ENCODE results near the gene AEBP1. TPM values are rescaled to one million over a fixed set of nuclear protein-coding genes. Genes with fewer than 3 reads are reported as not detected.

AEBP1 gene
- 12.9 and 15.8 TPM in 2 replicates for total RNA-seq (2014; rRNA removed; shearing (Covaris generic))

GRCh38 chr7:44103923-44104859 lies at the start of gene AEBP1:
Gene AEBP1 (plus strand): TSS chr7:44104345. CDS start chr7:44104666, 321 bp downstream.
- peak; percentile 97 for DNase-seq
- H3K4me3 ChIP-seq (ENCODE audit: insufficient read depth, low read depth, low read length), result peak within 1 kb of the TSS; percentile 75
- H3K27me3 ChIP-seq (ENCODE audit: control insufficient read depth, insufficient read depth, low read length), result peaks cover 10% of the 10 kb centered on the region
- H3K36me3 ChIP-seq (replicated peaks; ENCODE audit: control insufficient read depth, insufficient read depth, low read length), result no peaks in the 10 kb centered on the region

DNA sequence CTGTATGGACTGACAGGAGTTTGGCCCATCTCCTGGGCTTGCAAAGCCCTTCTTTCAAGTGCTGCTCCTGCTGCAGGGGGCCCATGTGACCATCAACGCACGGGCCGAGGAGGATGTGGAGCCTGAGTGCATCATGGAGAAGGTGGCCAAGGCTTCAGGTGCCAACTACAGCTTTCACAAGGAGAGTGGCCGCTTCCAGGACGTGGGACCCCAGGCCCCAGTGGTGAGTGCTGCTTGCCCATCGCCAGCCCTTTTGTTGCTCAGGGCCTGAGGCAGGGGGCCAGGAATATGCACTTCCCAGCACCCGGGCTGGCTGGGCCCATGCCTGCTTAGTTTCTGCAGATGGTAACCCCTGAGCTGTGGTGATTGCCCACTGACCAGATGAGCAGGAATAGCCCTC lies 47.5 kb upstream of the AEBP1 start:
- DNase-seq, result peak; percentile 23
- peaks cover 15% of the 10 kb centered on the region for H3K36me3 ChIP-seq (replicated peaks; ENCODE audit: control insufficient read depth, insufficient read depth, low read length)
- no peak overlapping the region for H3K4me3 ChIP-seq (ENCODE audit: insufficient read depth, low read depth, low read length)
- H3K27me3 ChIP-seq (ENCODE audit: control insufficient read depth, insufficient read depth, low read length), result no peaks in the 10 kb centered on the region

GRCh38 chr7:44057181-44057848 lies 46.8 kb upstream of the AEBP1 start:
- no peaks in the 10 kb centered on the region for H3K27me3 ChIP-seq (ENCODE audit: control insufficient read depth, insufficient read depth, low read length)
- peaks cover 13% of the 10 kb centered on the region for H3K36me3 ChIP-seq (replicated peaks; ENCODE audit: control insufficient read depth, insufficient read depth, low read length)
- peak; percentile 20 for DNase-seq
- no peak overlapping the region for H3K4me3 ChIP-seq (ENCODE audit: insufficient read depth, low read depth, low read length)

DNA sequence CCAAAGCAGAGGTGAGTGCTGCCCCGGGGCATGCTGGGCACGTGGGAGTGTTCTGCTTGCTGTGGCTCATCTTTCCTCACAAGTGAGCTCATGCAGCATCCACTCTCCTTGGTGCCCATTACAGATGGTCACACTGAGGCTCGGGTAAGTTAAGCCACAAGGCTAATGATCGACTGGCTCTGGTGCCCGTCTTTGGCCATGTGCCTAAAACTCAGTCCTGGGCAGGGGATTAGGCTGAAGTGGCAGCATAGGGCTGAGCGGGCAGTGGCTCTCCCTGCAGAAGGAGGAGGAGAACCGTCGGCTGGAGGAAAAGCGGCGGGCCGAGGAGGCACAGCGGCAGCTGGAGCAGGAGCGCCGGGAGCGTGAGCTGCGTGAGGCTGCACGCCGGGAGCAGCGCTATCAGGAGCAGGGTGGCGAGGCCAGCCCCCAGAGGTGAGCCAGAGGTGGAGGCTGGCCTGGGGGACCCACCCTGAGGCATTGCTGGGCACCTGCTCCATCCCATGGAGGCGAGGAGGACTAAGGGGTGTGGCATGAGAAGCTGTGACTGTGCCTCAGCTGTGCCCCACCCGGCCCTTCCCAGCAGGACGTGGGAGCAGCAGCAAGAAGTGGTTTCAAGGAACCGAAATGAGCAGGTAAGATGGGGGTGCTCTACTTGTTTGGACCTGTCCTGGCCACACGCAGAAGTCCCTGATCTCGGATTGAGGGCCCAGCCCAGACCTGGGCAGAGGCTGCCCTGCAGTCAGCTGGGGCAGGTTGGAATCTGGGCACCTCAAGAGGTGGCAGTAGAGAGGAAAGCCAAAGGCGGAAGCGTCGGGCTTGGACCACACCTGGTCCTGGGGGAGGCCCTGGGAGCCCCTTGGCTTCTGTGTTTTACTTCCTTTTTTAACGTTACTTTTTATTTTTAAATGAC lies 46.0 kb upstream of the AEBP1 start:
- Histone ChIP-seq H3K36me3 (replicated peaks; ENCODE audit: control insufficient read depth, insufficient read depth, low read length) (peaks cover 13% of the 10 kb centered on the region), H3K27me3 (ENCODE audit: control insufficient read depth, insufficient read depth, low read length) (no peaks in the 10 kb centered on the region), H3K4me3 (ENCODE audit: insufficient read depth, low read depth, low read length) (no peak overlapping the region)
- peak; percentile 36 for DNase-seq

GRCh38 chr7:44058759-44059218 lies 45.4 kb upstream of the AEBP1 start:
- no peak overlapping the region for H3K4me3 ChIP-seq (ENCODE audit: insufficient read depth, low read depth, low read length)
- DNase-seq, result peak; percentile 17
- no peaks in the 10 kb centered on the region for H3K27me3 ChIP-seq (ENCODE audit: control insufficient read depth, insufficient read depth, low read length)
- peaks cover 13% of the 10 kb centered on the region for H3K36me3 ChIP-seq (replicated peaks; ENCODE audit: control insufficient read depth, insufficient read depth, low read length)

DNA sequence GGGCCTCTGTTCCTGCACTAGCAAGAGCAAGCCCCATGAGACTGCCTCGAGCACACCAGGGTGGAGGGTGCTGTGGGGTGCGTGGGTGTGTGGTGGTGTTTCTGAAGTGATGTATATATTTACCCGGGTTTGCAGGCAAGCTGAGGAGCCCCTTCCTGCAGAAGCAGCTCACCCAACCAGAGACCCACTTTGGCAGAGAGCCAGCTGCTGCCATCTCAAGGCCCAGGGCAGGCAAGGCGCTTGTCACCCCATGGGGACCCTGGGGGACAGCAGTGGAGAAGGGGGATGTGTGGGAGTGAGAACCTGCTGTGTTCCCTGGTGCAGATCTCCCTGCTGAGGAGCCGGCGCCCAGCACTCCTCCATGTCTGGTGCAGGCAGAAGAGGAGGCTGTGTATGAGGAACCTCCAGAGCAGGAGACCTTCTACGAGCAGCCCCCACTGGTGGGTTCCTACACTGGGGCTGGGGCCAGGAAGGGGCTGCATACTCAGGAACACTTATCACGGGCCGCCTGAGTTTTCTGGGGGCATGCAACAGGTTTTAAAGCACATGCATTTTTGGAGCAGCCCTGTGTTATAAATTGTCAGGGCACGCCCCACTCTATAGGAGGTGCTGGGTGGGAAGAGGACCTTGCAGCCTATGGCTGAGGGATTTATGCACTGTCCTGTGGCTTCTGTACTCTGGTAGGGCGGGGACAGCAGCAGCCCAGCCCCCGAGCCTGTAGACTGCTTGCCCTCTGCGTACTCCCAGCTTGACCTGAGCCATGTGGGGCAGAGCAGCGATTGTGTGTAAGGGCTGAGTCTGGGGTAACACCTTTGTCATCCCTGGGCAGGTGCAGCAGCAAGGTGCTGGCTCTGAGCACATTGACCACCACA lies 44.7 kb upstream of the AEBP1 start:
- Histone ChIP-seq H3K4me3 (ENCODE audit: insufficient read depth, low read depth, low read length) (no peak overlapping the region), H3K36me3 (replicated peaks; ENCODE audit: control insufficient read depth, insufficient read depth, low read length) (peaks cover 13% of the 10 kb centered on the region), H3K27me3 (ENCODE audit: control insufficient read depth, insufficient read depth, low read length) (no peaks in the 10 kb centered on the region; the same call in 1 of the 2 replicates)
- peak; percentile 32 for DNase-seq

DNA sequence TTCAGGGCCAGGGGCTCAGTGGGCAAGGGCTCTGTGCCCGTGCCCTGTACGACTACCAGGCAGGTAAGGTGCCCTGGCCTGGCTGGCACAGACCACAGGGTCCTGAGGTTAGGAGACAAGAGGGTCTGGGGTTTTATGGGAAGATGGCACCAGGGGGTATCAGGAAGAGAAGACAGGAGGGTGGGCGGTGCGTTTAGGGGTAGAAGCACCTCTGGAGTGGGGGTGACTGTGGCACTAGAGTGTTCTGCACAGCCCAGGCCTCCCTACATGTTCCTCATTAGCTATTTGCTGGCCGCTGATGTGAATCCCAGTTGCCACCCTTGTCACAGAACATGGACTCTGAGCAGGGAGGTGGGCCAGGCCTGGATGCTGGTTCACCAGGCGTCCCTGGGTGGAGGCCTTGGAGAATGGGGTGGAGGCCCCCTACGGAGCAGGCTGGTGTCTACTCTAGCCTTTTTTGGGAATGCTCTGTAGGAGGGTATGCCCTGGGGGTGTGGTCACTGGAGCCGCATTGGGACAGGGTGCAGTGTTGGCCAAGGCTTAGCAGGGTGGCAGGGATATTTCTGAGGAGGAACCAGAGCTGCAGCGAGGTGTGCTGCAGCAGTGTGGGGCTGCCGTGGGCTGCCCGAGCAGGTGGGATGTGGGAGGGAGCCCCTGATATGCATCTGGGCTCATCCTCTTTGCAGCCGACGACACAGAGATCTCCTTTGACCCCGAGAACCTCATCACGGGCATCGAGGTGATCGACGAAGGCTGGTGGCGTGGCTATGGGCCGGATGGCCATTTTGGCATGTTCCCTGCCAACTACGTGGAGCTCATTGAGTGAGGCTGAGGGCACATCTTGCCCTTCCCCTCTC lies 43.8 kb upstream of the AEBP1 start:
- Histone ChIP-seq H3K4me3 (ENCODE audit: insufficient read depth, low read depth, low read length) (no peak overlapping the region), H3K27me3 (ENCODE audit: control insufficient read depth, insufficient read depth, low read length) (peaks cover 2% of the 10 kb centered on the region; the same call in 1 of the 2 replicates), H3K36me3 (replicated peaks; ENCODE audit: control insufficient read depth, insufficient read depth, low read length) (peaks cover 13% of the 10 kb centered on the region)
- peak; percentile 28 for DNase-seq

DNA sequence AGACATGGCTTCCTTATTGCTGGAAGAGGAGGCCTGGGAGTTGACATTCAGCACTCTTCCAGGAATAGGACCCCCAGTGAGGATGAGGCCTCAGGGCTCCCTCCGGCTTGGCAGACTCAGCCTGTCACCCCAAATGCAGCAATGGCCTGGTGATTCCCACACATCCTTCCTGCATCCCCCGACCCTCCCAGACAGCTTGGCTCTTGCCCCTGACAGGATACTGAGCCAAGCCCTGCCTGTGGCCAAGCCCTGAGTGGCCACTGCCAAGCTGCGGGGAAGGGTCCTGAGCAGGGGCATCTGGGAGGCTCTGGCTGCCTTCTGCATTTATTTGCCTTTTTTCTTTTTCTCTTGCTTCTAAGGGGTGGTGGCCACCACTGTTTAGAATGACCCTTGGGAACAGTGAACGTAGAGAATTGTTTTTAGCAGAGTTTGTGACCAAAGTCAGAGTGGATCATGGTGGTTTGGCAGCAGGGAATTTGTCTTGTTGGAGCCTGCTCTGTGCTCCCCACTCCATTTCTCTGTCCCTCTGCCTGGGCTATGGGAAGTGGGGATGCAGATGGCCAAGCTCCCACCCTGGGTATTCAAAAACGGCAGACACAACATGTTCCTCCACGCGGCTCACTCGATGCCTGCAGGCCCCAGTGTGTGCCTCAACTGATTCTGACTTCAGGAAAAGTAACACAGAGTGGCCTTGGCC lies 43.0 kb upstream of the AEBP1 start:
- peaks cover 2% of the 10 kb centered on the region; the same call in 1 of the 2 replicates for H3K27me3 ChIP-seq (ENCODE audit: control insufficient read depth, insufficient read depth, low read length)
- DNase-seq, result peak; percentile 18
- peaks cover 13% of the 10 kb centered on the region for H3K36me3 ChIP-seq (replicated peaks; ENCODE audit: control insufficient read depth, insufficient read depth, low read length)
- no peak overlapping the region for H3K4me3 ChIP-seq (ENCODE audit: insufficient read depth, low read depth, low read length)

DNA sequence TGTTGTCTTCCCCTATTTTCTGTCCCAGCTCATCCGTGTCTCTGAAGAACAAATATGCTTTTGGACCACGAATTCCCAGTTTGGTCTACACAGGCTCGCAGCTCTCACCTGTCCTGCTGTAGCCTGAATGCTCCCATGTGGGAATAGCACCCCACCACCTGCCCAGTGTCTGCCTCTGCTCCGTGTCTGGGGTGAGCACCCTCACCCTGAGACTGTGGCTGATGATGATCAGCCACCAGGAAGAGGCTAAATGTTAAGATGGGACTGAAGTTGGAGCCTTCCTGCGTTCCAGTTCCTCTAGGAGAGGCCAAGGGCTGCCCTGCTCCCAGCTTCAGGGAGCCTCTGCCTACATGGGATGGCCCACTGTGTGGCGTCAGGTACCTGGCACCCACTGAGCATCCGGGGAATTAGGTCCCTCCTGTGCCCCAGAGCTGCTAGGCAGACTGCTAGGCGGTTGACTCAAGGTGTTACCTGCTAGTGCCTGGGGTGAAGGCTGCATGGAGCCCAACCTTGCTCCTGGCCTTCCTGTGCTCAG lies 42.4 kb upstream of the AEBP1 start:
- Histone ChIP-seq H3K4me3 (ENCODE audit: insufficient read depth, low read depth, low read length) (no peak overlapping the region), H3K36me3 (replicated peaks; ENCODE audit: control insufficient read depth, insufficient read depth, low read length) (peaks cover 13% of the 10 kb centered on the region), H3K27me3 (ENCODE audit: control insufficient read depth, insufficient read depth, low read length) (peaks cover 2% of the 10 kb centered on the region; the same call in 1 of the 2 replicates)
- peak; percentile 18 for DNase-seq

- DNase-seq, result peak; percentile 32
- peaks cover 2% of the 10 kb centered on the region; the same call in 1 of the 2 replicates for H3K27me3 ChIP-seq (ENCODE audit: control insufficient read depth, insufficient read depth, low read length)
- peaks cover 11% of the 10 kb centered on the region for H3K36me3 ChIP-seq (replicated peaks; ENCODE audit: control insufficient read depth, insufficient read depth, low read length)
- no peak overlapping the region for H3K4me3 ChIP-seq (ENCODE audit: insufficient read depth, low read depth, low read length)
Measured at GRCh38 chr7:44062180-44062902, 41.8 kb upstream of the AEBP1 start.

DNA sequence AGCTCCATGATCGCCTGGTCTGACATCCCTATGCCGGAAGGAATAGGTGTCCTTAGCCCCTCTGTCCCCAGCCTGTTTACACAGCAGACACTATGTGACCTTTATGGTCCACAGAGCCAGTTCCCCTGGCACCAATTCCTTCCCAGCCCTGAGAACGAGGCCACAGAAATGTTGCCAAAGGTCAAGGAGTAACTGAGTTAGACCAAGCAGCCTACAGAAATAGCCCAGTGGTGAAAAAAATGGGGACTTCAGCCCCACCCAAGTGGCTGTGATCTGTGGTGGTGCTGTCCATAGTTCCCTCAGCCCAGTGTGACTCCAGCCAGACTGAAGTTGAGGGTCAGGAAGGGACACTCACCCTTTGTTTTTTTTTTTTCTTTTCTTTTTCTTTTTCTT lies 41.2 kb upstream of the AEBP1 start:
- peak; percentile 32 for DNase-seq
- peaks cover 9% of the 10 kb centered on the region for H3K36me3 ChIP-seq (replicated peaks; ENCODE audit: control insufficient read depth, insufficient read depth, low read length)
- no peak overlapping the region for H3K4me3 ChIP-seq (ENCODE audit: insufficient read depth, low read depth, low read length)
- H3K27me3 ChIP-seq (ENCODE audit: control insufficient read depth, insufficient read depth, low read length), result peaks cover 2% of the 10 kb centered on the region; the same call in 1 of the 2 replicates

Measured in H7 (cell line).